Renal cortex interstitium (tissue), 11 donors: Measurements from ENCODE around the gene THRB. TPM values are rescaled to one million over a fixed set of nuclear protein-coding genes. Genes with fewer than 3 reads are reported as not detected.

Experiments
- DNase-seq, 11 donors: peaks; one replicate each; pipeline ENCODE4 v3.0.0-alpha.2; 2013; ENCODE audit warnings: low read depth in 9 of 11, low spot score in 4 of 11; ENCODE audit errors: extremely low read depth in 1 of 11
- polyA plus RNA-seq, 3 donors: library from polyadenylated mRNA; unstranded; fragments of 120-200 nt; gene quantifications; one replicate each; pipeline ENCODE4 v1.2.1, GENCODE V29; 2013; ENCODE audit not compliant: insufficient read length in 3 of 3

The THRB gene
- polyA plus RNA-seq, 3 donors, result 23.3 to 33.9 (median 26.7) TPM

DNA sequence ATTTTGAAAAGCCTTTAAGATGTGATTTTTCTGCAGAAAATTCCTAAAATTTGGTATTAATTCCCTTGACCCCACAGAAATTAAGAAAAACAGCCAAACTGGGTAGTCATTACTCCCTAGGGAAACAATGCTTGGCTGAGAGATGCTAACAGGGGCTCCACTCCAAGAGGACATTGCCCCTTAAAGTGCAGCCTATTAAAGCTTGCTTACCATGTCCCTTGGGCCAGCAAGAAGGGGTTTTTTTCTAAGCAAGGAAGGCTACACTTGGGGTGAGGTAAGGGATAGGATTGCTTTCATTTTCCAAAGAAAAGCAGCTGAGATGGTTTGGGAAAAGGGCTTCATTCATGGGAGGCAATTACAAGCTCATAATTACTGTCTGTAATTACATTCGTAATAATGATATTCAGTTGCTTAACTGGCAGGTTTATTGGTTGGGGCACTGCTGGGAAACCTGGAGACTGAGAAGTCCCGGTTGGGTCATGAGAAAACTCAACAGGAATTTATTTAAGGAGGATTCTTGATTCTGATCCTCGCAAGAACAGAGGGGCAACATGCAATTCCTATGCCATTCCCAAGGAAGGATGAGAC, 302.1 kb downstream of the THRB start:
- DNase-seq, result no peak

GRCh38 chr3:24191801-24192403, 302.7 kb downstream of the THRB start:
- DNase-seq, result no peak

- no peak for DNase-seq
Measured at GRCh38 chr3:24190256-24190655, 304.4 kb downstream of the THRB start.

DNA sequence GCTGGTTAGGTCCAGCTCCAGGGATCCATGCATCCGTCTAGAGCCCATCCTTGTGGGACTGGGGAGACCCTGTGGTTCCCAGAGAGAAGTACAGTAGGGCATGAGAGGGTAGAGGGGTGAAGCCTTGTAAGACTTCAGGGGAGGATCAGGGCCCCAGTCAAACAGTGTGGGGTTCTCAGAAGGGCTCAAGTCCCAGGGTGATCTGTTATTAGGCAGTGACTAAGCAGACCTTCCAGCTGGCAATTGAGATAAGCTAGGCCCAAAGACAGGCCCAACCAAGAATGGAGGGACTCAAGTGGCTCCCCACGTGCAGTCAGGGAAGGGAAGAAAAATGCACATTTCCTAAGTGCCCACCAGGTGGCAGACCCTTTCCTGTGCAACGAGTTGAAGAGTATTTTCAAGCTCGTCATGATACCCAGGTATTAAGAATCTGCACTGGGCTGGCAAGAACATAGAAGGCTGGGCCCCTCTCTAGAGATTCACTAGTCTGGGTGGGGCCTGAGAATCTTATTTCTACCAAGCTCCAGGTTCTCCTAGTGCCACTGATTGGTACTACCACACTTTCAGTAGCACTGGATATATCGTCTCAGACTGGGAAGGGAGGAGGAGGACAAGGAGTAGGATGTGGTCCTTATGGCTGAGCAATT, 308.8 kb downstream of the THRB start:
- DNase-seq, result peak in 10 of 11 donors; percentile 18 to 42 (median 26)

DNA sequence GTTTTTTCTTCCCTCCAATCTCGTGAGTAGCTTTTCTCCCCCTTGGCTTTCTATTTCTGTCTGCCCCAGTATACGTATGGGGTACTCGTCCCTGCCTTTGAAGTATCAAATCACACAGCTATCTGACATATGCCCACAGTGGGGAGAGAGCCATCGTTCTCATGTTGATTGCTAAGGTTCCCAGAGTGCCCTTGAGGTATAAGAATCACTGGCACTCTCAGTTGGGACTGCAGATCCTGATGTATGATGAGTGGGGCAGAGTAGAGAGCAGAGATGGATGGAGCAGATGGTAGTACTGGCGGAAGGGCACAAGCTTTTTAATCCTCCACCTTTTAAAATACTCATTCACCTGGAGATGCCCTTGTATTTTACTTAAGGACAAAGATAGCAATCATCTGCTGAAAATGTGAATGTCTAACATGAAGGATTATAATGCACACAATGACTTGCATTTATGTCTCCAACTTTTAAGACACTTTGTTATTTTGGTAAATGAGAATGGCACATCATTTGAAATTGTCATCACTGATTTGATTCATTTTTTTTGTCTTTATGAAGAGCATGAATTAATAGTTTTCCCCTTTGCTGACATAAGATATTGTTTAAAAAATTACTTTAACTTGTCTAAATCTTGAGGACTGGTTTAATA, 310.0 kb downstream of the THRB start:
- DNase-seq, result no peak

- no peak for DNase-seq
Measured at GRCh38 chr3:24182756-24183155, 311.9 kb downstream of the THRB start.

- DNase-seq, result no peak
Measured at GRCh38 chr3:24181256-24181655, 313.4 kb downstream of the THRB start.

DNA sequence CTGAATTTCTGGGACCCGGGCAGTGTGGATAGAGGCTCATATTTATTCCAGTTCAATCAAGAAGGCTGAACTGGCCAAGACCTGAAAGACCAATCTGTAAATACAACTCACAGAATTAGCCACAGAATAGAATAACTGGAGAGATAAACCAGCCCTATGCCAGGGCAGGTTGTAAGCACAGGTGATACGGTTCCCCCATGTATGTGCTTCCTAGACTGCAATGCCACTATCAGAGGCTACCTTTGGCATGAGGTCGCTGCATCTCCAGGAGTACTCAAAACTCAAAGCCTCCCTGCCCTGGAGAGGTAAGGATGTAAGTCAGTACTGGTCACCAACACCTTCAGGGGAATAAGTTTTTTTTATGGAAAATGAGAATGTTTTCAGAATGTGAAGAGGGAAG, 314.0 kb downstream of the THRB start:
- no peak for DNase-seq

- no peak for DNase-seq
Measured at GRCh38 chr3:24177201-24177600, 317.4 kb downstream of the THRB start.

- no peak for DNase-seq
Measured at GRCh38 chr3:24174614-24175013, 320.0 kb downstream of the THRB start.

- no peak for DNase-seq
Measured at GRCh38 chr3:24168977-24169376, 325.7 kb downstream of the THRB start.

DNA sequence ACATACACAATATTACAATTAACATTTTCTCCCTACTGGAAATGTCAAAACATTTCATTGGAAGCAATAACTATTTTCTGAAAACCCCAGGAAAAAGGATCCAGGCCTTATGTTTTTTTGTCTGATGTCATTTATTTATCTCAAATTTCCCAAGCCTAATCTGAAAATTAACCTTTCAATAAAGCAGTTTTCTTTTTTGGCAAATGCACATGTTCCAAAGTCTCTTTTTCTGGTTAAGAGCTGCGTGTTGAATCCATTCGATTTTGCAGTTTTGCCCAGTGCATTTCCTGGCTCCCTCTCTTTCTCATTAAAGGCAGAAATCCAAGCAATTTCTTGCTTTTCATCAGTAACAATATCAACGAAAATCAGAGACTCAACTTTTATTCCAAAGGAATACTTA, 327.2 kb downstream of the THRB start:
- DNase-seq, result no peak

DNA sequence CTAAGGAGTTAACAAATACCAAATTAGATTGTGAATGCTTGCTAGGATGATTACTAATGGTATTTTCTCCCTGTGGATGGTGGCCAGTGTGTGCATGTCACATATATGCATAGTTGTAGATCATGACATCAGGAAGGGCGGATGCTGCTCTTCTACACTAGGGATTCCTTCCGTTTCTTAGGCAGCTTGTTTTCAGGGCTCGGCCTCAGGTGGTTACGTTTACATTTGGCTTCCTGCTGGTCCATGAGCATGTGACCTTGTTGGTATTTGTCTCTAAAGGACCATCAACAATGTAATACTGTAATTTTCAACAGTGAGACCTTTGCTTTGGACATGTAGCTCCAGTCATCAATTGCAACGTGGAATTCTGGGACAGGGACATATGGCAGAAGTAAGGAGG, 328.1 kb downstream of the THRB start:
- DNase-seq, result no peak

DNA sequence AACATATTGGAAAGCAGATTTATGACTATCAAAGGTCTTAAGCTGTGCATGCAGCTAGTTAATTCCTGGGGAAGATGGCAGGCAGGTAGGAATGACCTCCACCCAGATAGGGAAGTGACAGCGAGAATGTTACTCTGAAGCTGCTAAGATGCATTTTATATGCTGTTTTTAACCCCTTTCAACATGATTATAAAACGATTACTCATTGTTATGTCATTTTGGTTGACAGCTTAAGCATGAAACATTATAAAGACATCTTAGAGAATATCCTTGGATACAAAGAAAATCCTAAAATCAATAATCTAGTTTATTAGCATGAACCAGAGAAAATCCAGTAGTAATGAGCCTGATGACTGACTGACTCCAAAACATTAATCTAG, 329.1 kb downstream of the THRB start:
- DNase-seq, result no peak

GRCh38 chr3:24164967-24165602, 329.6 kb downstream of the THRB start:
- DNase-seq, result no peak

DNA sequence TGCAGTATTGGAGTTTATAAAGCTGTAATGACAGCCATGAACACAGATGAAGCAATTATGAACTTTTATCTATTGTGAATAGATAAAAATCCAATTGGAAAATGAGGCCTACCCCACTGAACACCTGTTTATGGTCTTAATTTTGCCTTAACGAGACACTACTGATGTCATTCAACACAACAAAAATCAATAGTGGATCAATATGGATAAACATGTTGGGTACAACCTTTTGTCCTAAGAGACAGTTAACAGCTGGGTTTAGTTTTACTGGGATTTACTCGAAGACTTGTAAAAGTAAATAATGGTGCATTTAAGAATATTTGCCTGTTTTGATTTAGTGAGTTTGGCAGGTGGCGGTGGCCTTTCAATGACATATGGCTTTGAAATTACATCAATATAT, 331.7 kb downstream of the THRB start:
- DNase-seq, result no peak

- DNase-seq, result no peak
Measured at GRCh38 chr3:24161841-24162240, 332.8 kb downstream of the THRB start.

GRCh38 chr3:24160424-24161095, 334.1 kb downstream of the THRB start:
- peak in 7 of 11 donors; percentile 4 to 23 (median 15) for DNase-seq

DNA sequence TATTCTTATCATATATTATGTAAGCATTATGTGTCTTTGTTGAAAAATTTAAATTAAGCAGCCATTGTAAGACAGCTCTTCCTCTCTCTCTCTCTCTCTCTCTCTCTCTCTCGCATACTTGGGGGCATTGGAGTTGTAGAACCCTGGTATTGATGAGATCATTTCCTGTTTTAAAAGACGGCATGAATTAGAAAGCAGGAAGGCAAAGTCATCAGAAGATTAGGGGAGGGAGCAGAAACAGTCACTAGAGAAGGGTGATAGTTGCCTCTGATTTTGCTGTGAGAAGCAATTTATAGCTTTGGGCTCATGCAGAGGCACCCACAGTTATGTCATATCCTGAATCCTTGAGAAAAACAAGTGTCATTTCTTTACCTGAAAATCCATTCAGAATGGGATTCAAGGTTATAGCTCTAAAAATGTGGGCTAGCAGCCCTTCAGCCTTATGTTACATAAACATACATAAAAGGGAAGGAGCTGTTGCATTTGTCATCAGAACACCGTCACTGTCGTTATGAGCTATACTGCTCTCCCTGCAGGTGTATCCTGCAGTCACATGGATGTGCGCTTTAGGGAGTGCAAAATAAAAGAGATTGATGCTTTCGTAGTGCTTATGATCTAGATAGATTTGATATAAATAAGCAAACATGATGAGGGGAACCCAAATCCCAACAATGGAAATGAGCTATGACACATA, 335.7 kb downstream of the THRB start:
- no peak for DNase-seq
